CD4-positive, alpha-beta T cell treated with Interleukin-4 for 1 hour (primary cell): Measurements from ENCODE around the gene DKC1.
"Not testable (repeated sequence)": the region's sequence is repeated elsewhere in the genome, so short reads cannot be mapped to it uniquely, and the experiment has no call there.

Source experiments
- DNase-seq, 2 donors: peaks; one replicate each; pipeline ENCODE4 v3.0.0-alpha.2; 2020 to 2022

The DKC1 gene

DNA sequence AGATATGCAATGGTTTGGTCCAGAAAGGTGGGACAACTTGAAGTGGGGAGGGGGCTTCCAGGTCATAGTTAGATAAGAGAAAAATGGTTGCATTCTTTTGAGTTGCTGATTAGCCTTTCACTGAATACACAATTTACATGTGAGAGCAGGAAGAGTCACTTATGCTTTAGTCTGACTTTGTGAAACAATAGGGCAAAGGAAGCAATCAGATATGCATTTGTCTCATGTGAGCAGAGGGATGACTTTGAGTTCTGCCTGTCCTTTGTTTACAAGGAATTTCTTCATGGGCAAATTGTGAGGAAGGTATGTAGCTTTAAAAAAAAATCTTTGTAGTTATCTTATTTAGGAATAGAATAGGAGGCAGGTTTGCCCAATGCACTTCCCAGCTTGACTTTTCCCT is 58.9 kb downstream of the DKC1 start:
- DNase-seq: no peak

DNA sequence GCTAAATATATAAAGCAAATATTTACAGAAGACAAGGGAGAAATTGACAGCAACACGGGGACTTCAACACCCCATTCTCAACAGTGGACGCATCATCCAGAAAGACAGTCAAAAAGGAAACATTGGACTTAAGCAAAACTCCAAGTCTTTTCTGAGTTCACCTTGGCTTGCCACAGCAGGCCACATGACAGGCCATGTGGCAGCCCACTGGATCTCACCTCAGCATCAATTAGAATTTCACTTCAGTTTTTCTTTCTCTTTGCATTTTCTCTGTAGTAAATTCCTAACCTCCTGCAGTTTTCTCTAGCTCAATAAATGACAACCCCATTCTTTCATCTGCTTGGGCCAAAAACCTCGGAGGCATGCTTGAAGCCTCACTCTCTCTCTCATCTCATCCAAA is 59.4 kb downstream of the DKC1 start:
- no peak for DNase-seq

DNA sequence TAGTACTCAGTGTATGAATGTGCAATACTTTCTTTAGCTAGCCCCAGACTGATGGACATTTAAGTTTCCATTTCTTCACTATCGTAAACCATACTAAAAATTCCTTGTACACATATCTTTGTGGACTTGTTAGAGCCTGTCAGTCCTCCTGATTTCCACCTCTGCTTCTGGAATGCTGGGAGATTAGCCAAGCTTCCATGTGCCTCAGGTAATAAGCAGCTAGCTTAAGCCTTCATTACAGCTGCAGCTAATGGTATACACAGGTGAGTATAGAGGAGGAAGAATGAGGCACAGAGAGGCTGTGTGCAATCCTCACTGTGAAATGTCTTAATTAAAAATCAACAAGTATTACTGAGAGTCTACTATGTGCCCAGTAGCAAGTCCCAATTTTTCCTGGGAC is 62.0 kb downstream of the DKC1 start:
- DNase-seq: no peak

DNA sequence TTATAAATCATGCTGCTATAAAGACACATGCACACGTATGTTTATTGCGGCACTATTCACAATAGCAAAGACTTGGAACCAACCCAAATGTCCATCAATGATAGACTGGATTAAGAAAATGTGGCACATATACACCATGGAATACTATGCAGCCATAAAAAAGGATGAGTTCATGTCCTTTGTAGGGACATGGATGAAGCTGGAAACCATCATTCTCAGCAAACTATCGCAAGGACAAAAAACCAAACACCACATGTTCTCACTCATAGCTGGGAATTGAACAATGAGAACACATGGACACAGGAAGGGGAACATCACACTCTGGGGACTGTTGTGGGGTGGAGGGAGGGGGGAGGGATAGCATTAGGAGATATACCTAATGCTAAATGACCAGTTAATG is 62.9 kb downstream of the DKC1 start:
- DNase-seq: not testable (repeated sequence)
